Measurements from ENCODE around the gene MYO7A. TPM values are rescaled to one million over a fixed set of nuclear protein-coding genes. Genes with fewer than 3 reads are reported as not detected.

Gene MYO7A
- total RNA-seq, 2 experiments from 2014 or later, result 0.23 to 0.28 TPM

- peaks cover 3% of the 10 kb centered on the region for H3K9me3 Mint-ChIP-seq (ENCODE audit: low read depth)
- H3K27me3 Mint-ChIP-seq, result peaks cover 56% of the 10 kb centered on the region
- DNase-seq, result no peak
- no peaks in the 10 kb centered on the region for H3K4me1 Mint-ChIP-seq
- no peak overlapping the region for H3K4me3 Mint-ChIP-seq
- CTCF ChIA-PET, result interaction anchor here (0.8 kb wide), 1 partner anchor 9 kb away, joined by 3 read pairs; no protein-coding TSS in a partner anchor
- no peak for ATAC-seq
- no peak overlapping the region for H3K27ac Mint-ChIP-seq
- peaks cover 2% of the 10 kb centered on the region for H3K36me3 Mint-ChIP-seq
These were observed 134.8 kb downstream of the MYO7A start for GRCh38 chr11:77262803-77263202.

Other genes with a start within 250 kb of the MYO7A start
- gene B3GNT6, start 93.8 kb upstream of the MYO7A start, total RNA-seq, result not detected
- gene CAPN5, start 61.3 kb upstream of the MYO7A start, total RNA-seq, result under 1 TPM; 0.20 to 0.28 TPM
- gene OMP, start 25.4 kb upstream of the MYO7A start, total RNA-seq, result not detected
- not detected for gene GDPD4, start 173.4 kb downstream of the MYO7A start, total RNA-seq